HepG2 (cell line): ENCODE measurements around the gene PAIP2. TPM values are rescaled to one million over a fixed set of nuclear protein-coding genes. Genes with fewer than 3 reads are reported as not detected.
A peak's percentile ranks its signal among the peaks of the same experiment; 100 is the strongest.

Experiments
- ARNT2 ChIP-seq: sonication (generic); formaldehyde crosslinking; IDR thresholded peaks from 2 replicates; pipeline ENCODE4 v1.8.0; 2022; ENCODE audit warnings: mild to moderate bottlenecking, low read depth, missing genetic modification reagents, moderate library complexity
- KAT7 ChIP-seq: IDR thresholded peaks from 2 replicates; pipeline ENCODE4 v1.6.1; 2018; ENCODE audit warnings: borderline replicate concordance, missing compliant biosample characterization
- KDM1A ChIP-seq: IDR thresholded peaks from 2 replicates; pipeline ENCODE4 v1.6.1; 2016; ENCODE audit warnings: missing compliant biosample characterization
- NFATC3 ChIP-seq: sonication (generic); formaldehyde crosslinking; IDR thresholded peaks from 2 replicates; pipeline ENCODE4 v1.5.1; 2020; ENCODE audit warnings: mild to moderate bottlenecking, missing genetic modification reagents
- PBX3 ChIP-seq: sonication (generic); formaldehyde crosslinking; IDR thresholded peaks from 2 replicates; pipeline ENCODE4 v1.8.1; 2023; ENCODE audit warnings: missing genetic modification reagents, inconsistent platforms, borderline replicate concordance
- PITX1 ChIP-seq: sonication (generic); formaldehyde crosslinking; IDR thresholded peaks from 2 replicates; pipeline ENCODE4 v1.5.1; 2020; ENCODE audit warnings: mild to moderate bottlenecking, missing genetic modification reagents
- PRDM15 ChIP-seq: sonication (generic); formaldehyde crosslinking; IDR thresholded peaks from 2 replicates; pipeline ENCODE4 v1.4.0; 2020; ENCODE audit warnings: missing genetic modification reagents
- SMARCE1 ChIP-seq: fragments of 450-650 bp; IDR thresholded peaks from 2 replicates; pipeline ENCODE4 v1.6.1; 2017; ENCODE audit warnings: borderline replicate concordance
- SMYD3 ChIP-seq: sonication (generic); formaldehyde crosslinking; IDR thresholded peaks from 2 replicates; pipeline ENCODE4 v1.8.1; 2023; ENCODE audit warnings: mild to moderate bottlenecking, missing genetic modification reagents
- SOX13 ChIP-seq, 3 experiments: fragments of 450-650 bp in 1 of 3; sonication (generic) in 1 of 3; formaldehyde crosslinking in 1 of 3; IDR thresholded peaks in 2 of 3; conservative IDR thresholded peaks in 1 of 3; 2 replicates each; pipeline versions ENCODE4 v1.5.0 to v1.6.1; 2016 to 2020; ENCODE audit warnings: antibody characterized with exemption in 1 of 3, mild to moderate bottlenecking in 1 of 3, missing compliant biosample characterization in 1 of 3, missing genetic modification reagents in 1 of 3, moderate library complexity in 1 of 3
- TRAFD1 ChIP-seq: sonication (generic); formaldehyde crosslinking; IDR thresholded peaks from 2 replicates; pipeline ENCODE4 v1.5.1; 2020; ENCODE audit warnings: missing genetic modification reagents, mild to moderate bottlenecking, borderline replicate concordance
- ZNF275 ChIP-seq: sonication (generic); formaldehyde crosslinking; IDR thresholded peaks from 2 replicates; pipeline ENCODE4 v1.8.0; 2022; ENCODE audit warnings: missing genetic modification reagents, mild to moderate bottlenecking, inconsistent platforms, borderline replicate concordance
- ZNF512 ChIP-seq: sonication (generic); formaldehyde crosslinking; IDR thresholded peaks from 2 replicates; pipeline ENCODE4 v1.4.0; 2020; ENCODE audit warnings: mild to moderate bottlenecking, missing genetic modification reagents
- ZNF7 ChIP-seq: IDR thresholded peaks from 2 replicates; pipeline ENCODE4 v1.6.1; 2016; ENCODE audit warnings: missing biosample characterization, missing genetic modification reagents
- ZNF761 ChIP-seq: sonication (generic); formaldehyde crosslinking; conservative IDR thresholded peaks from 2 replicates; pipeline ENCODE4 v1.4.0; 2020; ENCODE audit warnings: mild to moderate bottlenecking, missing genetic modification reagents
- ZNF777 ChIP-seq: sonication (generic); formaldehyde crosslinking; IDR thresholded peaks from 2 replicates; pipeline ENCODE4 v1.4.0; 2020; ENCODE audit warnings: missing genetic modification reagents
- polyA plus RNA-seq, 8 experiments: library from polyadenylated mRNA; depleted of rRNA in 3 of 8; stranded (reverse) in 7 of 8; unstranded in 1 of 8; fragments of >200 nt; fragmentation: Illumina TruSeq in 4 of 8; extraction: Trizol in 4 of 8; gene quantifications; 2 replicates each; pipeline versions ENCODE4 v1.2.1 to v1.2.3, GENCODE V29; 2011 to 2016; ENCODE audit warnings: low read depth in 4 of 8, missing spikeins in 1 of 8, mixed read lengths in 1 of 8; ENCODE audit not compliant: insufficient read depth in 1 of 8
- total RNA-seq, 5 experiments: library from RNA; depleted of rRNA; stranded (reverse); fragments of >200 nt; fragmentation: Illumina TruSeq; extraction: Trizol; gene quantifications; 2 replicates each; pipeline ENCODE4 v1.2.3, GENCODE V29; 2016; ENCODE audit warnings: low read depth in 1 of 5

Gene PAIP2
- total and polyA plus RNA-seq, 2 of the 13 experiments (the other 11 are each of a cell fraction or from before 2014, with no cell fraction given) = 61.5 to 76.3 TPM

GRCh38 chr5:139385061-139386049 lies 43.7 kb downstream of the PAIP2 start (continued):
- TF ChIP-seq PRDM15 (no peak), NFATC3 (CRISPR knock-in tag) (no peak), ZNF275 (CRISPR knock-in tag) (no peak), ZNF777 (CRISPR knock-in tag) (0 out of 2 replicates have a peak, but pooled peaks have one; percentile 1), KAT7 (CRISPR knock-in tag) (peak; percentile 22; the same call in 1 of the 2 replicates), ARNT2 (no peak), ZNF512 (CRISPR knock-in tag) (no peak), ZNF761 (CRISPR knock-in tag) (no peak), PBX3 (CRISPR knock-in tag) (no peak), SMYD3 (CRISPR knock-in tag) (no peak), TRAFD1 (CRISPR knock-in tag) (no peak), ZNF7 (CRISPR knock-in tag) (no peak), SOX13 (IDR thresholded peaks at IDR 0.05) (no peak), SOX13 (CRISPR knock-in tag; conservative IDR thresholded peaks at IDR 0.05 in 1 of 2, IDR thresholded peaks at IDR 0.05 in 1 of 2) (peak in 1 of 2 experiments; percentile 50; a peak in 1 of 4 replicates), PITX1 (CRISPR knock-in tag) (no peak), SMARCE1 (no peak), KDM1A (CRISPR knock-in tag) (no peak)
